Measurements from ENCODE around the gene PEPD. TPM values are rescaled to one million over a fixed set of nuclear protein-coding genes. Genes with fewer than 3 reads are reported as not detected.

The PEPD gene
- total and polyA plus RNA-seq, 2 experiments from 2014 or later: 141 to 175 TPM

DNA sequence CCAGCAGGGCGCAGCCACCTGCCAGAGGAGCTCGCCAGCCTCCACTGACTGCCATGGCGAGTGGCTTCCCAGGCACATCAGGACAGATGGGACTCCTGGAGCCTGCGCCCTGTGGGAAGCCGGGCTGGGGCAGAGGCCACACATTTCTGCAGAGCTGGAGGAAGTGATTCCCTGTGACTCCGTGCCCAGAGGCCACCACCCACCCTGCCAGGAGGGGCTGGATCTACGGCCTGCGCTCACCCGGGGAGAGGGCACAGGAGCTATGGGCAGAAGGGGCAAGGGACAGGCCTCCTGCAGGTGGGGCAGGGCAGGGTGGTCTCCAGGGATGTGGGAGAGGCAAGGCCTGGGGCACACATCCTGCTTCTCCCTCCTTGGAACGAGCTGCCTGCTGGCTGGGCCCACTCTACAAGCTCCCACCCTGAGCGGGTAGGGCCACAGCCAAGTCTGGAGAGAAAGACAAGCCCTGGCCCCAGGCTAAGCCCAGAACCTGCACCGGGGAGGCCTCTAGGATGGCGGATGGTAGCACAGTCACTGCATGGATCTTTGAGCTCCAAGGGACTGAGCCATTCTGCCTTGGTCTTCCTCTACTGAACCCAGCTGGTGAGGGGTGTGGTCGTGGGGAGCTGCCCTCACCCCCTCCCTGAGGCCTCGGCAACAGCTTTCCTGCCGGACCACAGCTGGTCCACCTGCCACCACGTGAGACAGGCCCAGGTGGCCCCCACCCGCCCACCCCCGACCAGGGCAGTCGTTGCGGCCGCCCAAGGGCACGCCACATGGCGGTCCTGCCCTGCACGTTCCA is 107.5 kb downstream of the PEPD start:
- Histone ChIP-seq H3K79me2 (no peaks in the 10 kb centered on the region), H3K4me2 (no peak overlapping the region), H2AFZ (no peak overlapping the region), H4K20me1 (ENCODE audit: insufficient read depth, poor library complexity, severe bottlenecking) (no peaks in the 10 kb centered on the region), H3K9me2 (replicated peaks; ENCODE audit: insufficient read depth) (no peaks in the 10 kb centered on the region), H3K9me3 (ENCODE audit: low read depth) (no peaks in the 10 kb centered on the region), H3K4me1 (ENCODE audit: insufficient read depth) (no peaks in the 10 kb centered on the region), H3K36me3 (replicated peaks; ENCODE audit: insufficient read depth, low read depth) (no peaks in the 10 kb centered on the region), H3K27ac (no peak overlapping the region), H3K27me3 (no peaks in the 10 kb centered on the region), H3K4me3 (no peak overlapping the region)
- no peak for DNase-seq (ENCODE audit: low spot score)
- whole genome bisulfite sequencing (ENCODE audit: low lambda C conversion rate, missing lambda C conversion rate): 87% methylated on average over 20 of the region's 25 CpGs
- TF ChIP-seq CTCF (IDR thresholded peaks at IDR 0.05; ENCODE audit: poor library complexity): no peak
- no peak for TF ChIP-seq EZH2phosphoT487 (IDR thresholded peaks at IDR 0.05; ENCODE audit: low read depth, severe bottlenecking, unreplicated experiment)
- no peak for TF ChIP-seq EZH2 (IDR thresholded peaks at IDR 0.05; ENCODE audit: borderline replicate concordance)

- 95% methylated on average over 9 of the region's 13 CpGs for WGBS (ENCODE audit: low lambda C conversion rate, missing lambda C conversion rate)
- Histone ChIP-seq H3K4me2 (no peak overlapping the region), H3K9me3 (ENCODE audit: low read depth) (no peaks in the 10 kb centered on the region), H2AFZ (no peak overlapping the region), H3K9me2 (replicated peaks; ENCODE audit: insufficient read depth) (no peaks in the 10 kb centered on the region), H3K4me3 (no peak overlapping the region), H3K36me3 (replicated peaks; ENCODE audit: insufficient read depth, low read depth) (no peaks in the 10 kb centered on the region), H3K4me1 (ENCODE audit: insufficient read depth) (no peaks in the 10 kb centered on the region), H3K79me2 (no peaks in the 10 kb centered on the region), H3K27me3 (no peaks in the 10 kb centered on the region), H4K20me1 (ENCODE audit: insufficient read depth, poor library complexity, severe bottlenecking) (no peaks in the 10 kb centered on the region), H3K27ac (no peak overlapping the region)
- DNase-seq (ENCODE audit: low spot score): no peak
- no peak for TF ChIP-seq CTCF (IDR thresholded peaks at IDR 0.05; ENCODE audit: poor library complexity)
- no peak for TF ChIP-seq EZH2 (IDR thresholded peaks at IDR 0.05; ENCODE audit: borderline replicate concordance)
Measured at GRCh38 chr19:33413426-33413725, 108.2 kb downstream of the PEPD start.

- Histone ChIP-seq H3K27ac (no peak overlapping the region), H3K36me3 (replicated peaks; ENCODE audit: insufficient read depth, low read depth) (no peaks in the 10 kb centered on the region), H3K27me3 (no peaks in the 10 kb centered on the region), H3K9me2 (replicated peaks; ENCODE audit: insufficient read depth) (no peaks in the 10 kb centered on the region), H3K4me2 (no peak overlapping the region), H4K20me1 (ENCODE audit: insufficient read depth, poor library complexity, severe bottlenecking) (no peaks in the 10 kb centered on the region), H3K4me1 (ENCODE audit: insufficient read depth) (no peaks in the 10 kb centered on the region), H3K9me3 (ENCODE audit: low read depth) (no peaks in the 10 kb centered on the region), H3K79me2 (no peaks in the 10 kb centered on the region), H3K4me3 (no peak overlapping the region), H2AFZ (no peak overlapping the region)
- 92% methylated on average over 17 of the region's 18 CpGs for WGBS (ENCODE audit: low lambda C conversion rate, missing lambda C conversion rate)
- DNase-seq (ENCODE audit: low spot score): no peak
- no peak for TF ChIP-seq CTCF (IDR thresholded peaks at IDR 0.05; ENCODE audit: poor library complexity)
- TF ChIP-seq EZH2phosphoT487 (IDR thresholded peaks at IDR 0.05; ENCODE audit: low read depth, severe bottlenecking, unreplicated experiment): no peak
- TF ChIP-seq EZH2 (IDR thresholded peaks at IDR 0.05; ENCODE audit: borderline replicate concordance): no peak
Measured at GRCh38 chr19:33412601-33413425, 108.8 kb downstream of the PEPD start.

All from hepatocyte (in vitro differentiated cells).